HG02759 (cell line): ENCODE results near the gene LAYN.

Source experiments
- ATAC-seq: cut with Tn5 transposase; IDR thresholded peaks from one replicate; pipeline ENCODE4 v1.9.1; 2021; ENCODE audit warnings: mild to moderate bottlenecking, moderate library complexity; ENCODE audit not compliant: unreplicated experiment

Gene LAYN

GRCh38 chr11:111540114-111540936 lies at the start of gene LAYN:
TSS of gene LAYN (plus strand) at chr11:111540720. CDS start at chr11:111540844, 124 bp downstream.
- ATAC-seq: no peak

DNA sequence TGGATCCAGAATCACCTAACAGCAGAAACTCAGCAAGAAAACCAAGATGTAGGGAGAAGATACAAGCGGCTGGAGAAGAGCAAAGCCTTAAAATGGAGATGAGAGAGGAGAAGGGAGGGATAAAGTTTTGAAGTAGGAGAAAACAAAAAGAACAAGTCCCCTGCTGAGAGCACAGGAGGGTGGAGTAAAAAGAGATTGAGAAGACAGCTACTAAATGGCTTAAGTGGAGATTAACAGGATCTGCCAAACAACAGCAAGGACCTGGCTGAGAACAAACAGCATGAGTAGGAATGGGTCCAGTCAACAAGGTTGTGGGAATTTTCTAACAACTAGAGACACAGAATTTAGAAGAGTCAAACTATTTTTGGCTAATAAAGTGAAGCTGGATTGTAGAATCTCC lies 46.5 kb upstream of the LAYN start:
- no peak for ATAC-seq

DNA sequence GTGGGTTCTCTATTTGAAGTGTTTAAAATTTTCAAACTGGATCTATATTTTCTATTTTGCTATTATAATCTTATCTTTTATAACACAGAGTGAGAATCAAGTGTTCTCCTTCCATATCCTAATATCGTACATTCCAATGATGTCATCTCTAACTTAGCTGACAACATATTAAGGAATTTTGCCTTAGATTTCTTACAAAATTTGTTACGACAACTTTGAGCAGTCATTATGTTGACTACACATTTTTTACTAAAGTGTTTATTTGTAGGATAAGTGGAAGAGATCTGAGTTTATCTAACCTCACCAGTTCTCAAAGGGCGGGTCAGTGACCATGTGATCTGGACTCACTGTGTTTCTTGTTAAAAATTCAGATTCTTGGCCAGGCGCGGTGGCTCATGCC lies 41.0 kb upstream of the LAYN start:
- no peak for ATAC-seq

DNA sequence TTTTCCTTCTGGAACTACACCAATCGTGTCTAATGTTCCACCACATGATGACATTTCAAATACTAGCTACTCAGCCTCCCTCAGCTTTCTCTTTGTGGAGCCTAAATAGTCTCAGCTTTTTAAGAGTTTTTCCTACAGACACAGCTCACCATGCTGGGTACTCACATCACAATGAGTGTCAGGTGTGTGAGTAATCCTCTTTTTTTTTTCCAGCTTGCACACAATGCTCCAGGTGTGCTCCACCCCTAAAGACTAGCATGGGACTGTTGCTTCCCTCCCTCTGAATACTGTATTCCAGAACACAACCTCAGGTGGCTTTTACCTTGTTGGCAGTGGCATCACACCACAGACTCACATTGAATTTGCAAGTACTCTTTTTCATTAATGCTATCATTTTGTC lies 40.0 kb upstream of the LAYN start:
- ATAC-seq: no peak

GRCh38 chr11:111502611-111503010 lies 37.9 kb upstream of the LAYN start:
- no peak for ATAC-seq

DNA sequence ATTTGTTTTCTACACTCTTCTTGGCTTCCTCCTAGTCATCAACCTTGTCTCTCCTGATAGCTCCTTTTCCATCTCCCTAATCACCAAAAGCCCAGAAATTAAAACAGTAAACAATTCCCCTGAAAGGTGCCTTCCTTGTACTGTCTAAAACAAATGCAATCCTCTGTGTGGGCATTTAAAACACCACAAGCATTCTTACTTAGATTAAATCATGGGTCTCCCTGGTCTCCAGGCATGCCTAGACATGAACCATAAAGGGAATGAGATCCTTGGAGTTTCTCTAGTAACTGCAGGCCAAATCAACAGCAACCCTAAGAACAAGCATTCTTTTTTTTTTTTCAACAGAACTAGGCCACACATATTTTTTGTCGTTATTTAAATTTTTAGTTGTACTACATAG lies 30.2 kb upstream of the LAYN start:
- ATAC-seq: no peak

GRCh38 chr11:111512296-111513239 lies 28.0 kb upstream of the LAYN start, which contains the start of gene BTG4:
TSS of gene BTG4 (minus strand) at chr11:111512386. CDS start at chr11:111498776, 13,610 bp downstream.
- no peak for ATAC-seq

DNA sequence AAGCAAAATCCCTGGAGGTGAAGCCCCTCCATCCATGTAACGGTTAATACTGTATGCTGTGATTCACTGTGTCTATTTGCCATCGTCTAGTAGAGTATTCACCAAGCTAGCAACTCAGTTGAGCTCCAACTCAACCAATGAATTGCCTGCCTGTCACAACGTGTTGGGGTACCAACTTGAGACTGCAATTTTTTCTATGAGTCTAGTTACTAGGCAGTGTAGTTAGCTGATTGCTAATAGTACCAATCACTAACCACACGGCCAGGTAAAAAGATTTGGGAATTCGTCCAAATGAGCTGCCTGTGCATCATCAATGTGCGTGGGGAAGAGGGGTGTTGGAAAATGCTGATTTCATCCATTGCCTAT lies 27.3 kb upstream of the LAYN start:
- ATAC-seq: no peak

DNA sequence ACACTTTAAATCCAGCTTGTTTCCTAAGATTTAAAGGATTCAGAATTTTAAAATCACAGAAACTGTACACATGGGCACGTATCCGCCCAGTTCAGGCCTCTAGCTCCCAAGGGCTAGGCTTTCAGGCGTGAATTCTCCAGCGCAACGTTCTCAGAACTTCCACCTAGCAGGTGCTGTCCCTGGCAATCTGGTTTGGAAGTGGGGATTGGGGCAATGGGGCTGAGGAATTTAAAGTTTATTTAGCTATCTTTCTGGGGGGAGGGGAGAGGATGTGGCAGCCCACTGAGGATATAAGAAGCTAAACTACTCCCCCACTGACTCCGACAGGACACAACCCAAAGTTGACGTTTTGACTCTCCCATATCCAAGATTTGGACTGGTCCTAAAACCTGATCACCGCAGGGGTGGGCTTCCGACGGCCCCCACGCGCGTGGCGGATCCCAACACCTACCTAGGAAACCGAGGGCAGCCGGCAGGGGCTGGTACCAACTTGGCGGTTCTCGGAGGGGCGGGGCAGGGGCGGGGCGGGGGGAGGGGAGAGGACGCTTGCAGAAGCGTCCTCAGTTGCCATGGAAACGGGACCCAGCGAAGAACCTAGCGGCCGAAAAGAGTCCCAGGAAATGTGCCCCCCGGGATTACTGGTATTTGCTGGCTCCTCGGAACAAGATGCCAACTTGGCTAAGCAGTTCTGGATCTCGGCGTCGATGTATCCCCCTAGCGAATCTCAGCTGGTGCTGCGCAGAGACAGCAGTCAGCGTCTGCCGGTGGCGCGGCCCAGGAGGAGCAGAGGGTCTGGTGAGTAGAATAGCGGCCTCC lies 26.1 kb upstream of the LAYN start, which contains the start of gene HOATZ:
Gene HOATZ (plus strand): TSS at position 563 of the 816 bp plus-strand sequence. CDS start 7 bp downstream, at position 570.
- no peak for ATAC-seq

DNA sequence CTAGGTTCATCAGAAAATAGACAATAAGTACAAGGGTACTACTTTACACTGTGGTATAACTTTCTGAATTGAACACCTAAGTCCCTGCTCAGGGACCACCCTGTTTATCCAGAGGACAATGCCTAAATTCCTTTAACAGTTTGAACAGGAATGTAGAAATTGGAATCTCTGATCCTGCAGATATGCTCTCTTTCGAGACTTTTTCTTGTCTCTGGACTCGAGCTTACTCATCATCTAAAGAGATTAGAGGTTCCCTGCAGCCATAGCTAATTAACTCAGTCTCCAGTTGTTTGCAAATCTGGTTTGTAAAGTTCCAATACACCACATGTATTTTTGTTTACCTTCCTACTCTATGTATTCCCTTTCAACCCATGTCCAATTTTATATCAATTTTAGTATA lies 24.9 kb upstream of the LAYN start:
- ATAC-seq: no peak

- no peak for ATAC-seq
Measured at GRCh38 chr11:111518668-111519067, 21.9 kb upstream of the LAYN start.

DNA sequence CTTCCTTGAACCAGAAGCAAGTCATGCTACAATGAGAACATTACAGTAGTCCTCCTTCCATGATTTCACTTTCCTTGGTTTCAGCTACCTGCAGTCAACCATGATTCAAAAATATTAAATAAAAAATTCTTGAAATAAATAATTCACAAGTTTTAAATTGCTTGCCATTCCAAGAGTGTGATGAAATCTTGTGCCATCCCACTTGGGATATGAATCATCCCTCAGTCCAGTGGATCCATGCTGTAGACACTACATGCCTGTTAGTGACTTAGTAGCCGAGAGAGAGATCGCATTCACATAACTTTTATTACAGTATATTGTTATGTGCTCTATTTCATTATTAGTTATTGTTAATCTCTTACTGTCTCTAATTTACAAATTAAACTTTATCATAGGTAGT lies 20.0 kb upstream of the LAYN start:
- no peak for ATAC-seq

GRCh38 chr11:111521135-111521534 lies 19.4 kb upstream of the LAYN start:
- ATAC-seq: no peak

DNA sequence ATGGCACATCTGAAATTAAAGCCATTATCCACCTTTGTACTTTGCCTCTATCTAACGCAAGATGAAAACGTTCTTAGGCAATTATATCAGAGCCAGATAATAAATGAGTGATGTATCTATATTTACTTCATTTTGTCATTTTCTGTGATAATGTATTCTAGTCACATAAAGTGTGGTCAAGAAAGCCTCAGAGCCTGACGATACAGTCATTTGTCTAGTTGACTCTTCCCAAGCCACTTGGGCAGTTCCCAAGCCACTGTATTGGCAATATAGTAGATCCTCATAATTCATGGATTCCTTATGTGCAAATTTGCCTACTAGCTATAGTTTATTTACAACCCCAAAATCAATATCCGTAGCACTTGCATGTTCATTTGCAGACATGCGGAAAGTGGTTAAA lies 18.1 kb upstream of the LAYN start:
- ATAC-seq: no peak

DNA sequence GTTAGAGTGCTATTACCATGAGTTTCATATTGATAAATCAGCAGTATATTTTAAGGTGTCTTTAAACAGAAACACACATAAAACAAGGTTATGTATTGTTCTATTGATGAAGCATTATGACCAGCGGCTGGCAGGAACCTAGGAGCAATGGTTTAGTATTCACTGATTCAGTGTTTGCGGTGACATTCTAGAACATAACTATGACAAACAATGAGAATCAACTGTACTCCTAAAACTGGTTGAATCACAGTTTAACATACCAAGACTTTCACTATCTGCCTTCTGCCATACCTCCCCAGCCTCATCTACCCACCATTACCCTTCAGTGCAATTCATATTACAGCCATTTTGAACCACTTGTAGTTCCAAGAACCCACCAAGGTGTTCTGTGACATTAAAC lies 17.2 kb upstream of the LAYN start:
- no peak for ATAC-seq

DNA sequence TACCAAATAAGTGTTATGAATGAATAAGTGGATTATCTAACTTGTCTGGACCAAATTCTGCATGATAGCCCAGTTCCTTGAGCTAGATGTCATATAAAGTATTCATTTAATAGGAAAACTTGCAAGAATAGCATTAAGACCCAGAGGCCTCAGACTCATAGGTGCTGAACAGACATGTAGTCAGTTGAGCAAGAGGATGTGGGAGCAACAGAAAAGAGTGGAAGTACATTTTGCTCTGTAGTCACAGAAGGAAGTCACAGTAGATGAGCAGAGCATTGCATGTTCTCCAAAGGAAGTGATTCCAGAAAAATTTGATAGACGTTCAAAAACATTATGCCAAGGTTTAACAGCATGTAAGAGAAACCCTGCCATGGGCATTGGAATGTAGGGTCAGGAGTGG lies 16.5 kb upstream of the LAYN start:
- ATAC-seq: no peak

GRCh38 chr11:111525456-111525855 lies 15.1 kb upstream of the LAYN start:
- ATAC-seq: no peak

GRCh38 chr11:111526501-111526900 lies 14.0 kb upstream of the LAYN start:
- ATAC-seq: no peak

DNA sequence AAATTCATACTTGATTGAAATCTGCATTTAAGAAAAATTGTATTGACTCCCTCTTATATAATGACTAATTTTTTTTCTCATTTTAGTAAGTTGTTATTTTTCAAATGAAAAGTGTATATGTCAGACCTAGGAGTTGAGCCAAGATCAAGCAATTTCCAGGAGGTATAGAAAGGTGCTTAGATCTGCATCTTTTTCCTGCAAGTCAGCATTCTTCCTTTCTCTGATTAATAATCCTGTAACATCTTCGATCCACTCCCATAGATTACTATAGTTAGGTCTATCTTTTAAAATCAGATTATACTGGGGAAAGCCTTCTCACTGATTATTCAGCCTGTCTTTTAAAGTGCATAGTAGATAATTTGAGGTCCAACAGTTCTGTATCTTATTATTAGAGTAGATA lies 13.2 kb upstream of the LAYN start:
- ATAC-seq: no peak

DNA sequence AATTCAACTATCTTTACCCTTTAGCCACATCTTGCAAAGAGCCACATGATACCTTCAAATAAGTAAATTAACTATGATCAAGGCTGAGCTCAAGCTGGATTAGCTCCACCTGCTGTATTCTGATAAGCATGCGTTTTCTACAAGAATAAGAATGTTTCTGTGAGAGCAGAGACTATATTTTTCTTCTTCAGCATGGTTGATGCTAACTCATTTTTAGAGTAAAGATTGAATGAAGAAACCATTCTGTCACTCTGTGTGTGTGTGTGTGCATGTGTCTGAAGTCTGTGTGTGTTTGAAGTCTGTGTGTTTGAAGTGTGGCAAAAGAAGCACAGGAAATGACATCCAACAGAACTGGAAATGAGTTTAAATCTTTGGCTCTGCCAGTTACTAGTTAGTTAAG lies 12.0 kb upstream of the LAYN start:
- ATAC-seq: no peak

DNA sequence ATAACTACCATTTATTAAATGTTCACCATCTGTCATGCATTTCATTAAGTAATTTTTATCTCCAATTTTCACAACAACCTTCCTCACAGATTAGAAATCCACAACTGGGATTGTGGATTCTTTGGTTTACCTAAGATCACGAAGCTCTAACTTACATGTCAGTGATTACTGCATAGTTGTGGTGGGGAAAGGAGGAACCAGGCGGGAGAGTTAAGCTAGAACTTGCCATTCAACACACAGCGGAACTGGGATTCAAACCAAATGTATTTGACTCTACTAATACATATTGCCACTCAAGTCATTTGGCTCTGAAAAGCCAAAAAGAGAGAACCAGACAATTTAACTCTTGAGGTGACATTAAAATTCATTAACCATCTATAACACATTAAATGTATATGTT lies 10.4 kb upstream of the LAYN start:
- ATAC-seq: no peak
